HG03575 (cell line): Measurements from ENCODE around the gene C1QTNF12.

Source experiments
- ATAC-seq: cut with Tn5 transposase; IDR thresholded peaks from one replicate; pipeline ENCODE4 v1.9.1; 2021; ENCODE audit not compliant: unreplicated experiment, insufficient number of reproducible peaks, low FRiP score; ENCODE audit errors: extremely low read depth

C1QTNF12 gene

GRCh38 chr1:1219341-1219740 is 27.2 kb downstream of the C1QTNF12 start:
- ATAC-seq, result no peak

GRCh38 chr1:1218524-1219200 is 27.9 kb downstream of the C1QTNF12 start:
- ATAC-seq, result no peak

DNA sequence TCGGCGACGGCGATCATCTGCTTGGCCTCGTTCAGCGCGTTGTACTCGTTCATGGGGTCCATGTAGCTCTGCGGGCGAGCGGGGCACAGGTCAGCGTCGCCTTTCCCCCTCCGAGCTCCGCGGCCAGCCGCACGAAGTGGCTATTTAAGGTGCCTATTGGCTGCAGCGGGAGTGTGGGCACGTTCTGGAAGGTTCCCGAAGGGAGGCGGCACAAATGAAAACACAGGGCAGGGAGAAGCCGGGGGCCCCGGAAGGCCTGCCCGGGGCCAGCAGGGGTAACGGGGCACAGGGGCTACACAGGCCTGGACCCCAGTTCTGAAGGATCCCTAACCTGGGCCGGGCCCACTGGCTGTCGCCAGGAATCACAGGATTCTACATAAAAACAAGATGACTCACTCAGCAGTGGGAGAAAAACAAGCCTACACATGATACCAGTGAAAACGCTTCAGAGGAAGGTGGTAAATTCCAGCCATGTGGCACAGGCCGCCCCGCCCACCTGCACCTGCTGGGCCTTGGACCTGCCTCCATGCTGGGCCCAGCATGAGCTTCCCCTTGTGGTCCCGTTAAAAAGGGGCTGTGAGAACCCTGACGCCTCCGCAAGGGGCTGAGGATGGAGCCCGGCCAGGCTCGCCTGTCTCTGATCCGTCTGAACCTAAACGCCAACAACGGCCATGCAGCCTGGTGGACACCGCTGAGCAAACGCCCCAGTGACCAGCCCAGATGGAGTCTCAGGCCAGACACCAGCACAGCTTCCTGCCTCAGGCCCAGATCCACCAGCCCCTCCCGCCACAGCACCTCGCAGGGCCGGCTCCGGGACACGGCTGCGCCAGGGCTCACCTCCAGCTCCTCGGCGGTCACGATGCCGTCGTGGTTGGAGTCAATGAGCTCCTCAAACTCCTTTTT is 28.6 kb downstream of the C1QTNF12 start:
- ATAC-seq, result no peak

DNA sequence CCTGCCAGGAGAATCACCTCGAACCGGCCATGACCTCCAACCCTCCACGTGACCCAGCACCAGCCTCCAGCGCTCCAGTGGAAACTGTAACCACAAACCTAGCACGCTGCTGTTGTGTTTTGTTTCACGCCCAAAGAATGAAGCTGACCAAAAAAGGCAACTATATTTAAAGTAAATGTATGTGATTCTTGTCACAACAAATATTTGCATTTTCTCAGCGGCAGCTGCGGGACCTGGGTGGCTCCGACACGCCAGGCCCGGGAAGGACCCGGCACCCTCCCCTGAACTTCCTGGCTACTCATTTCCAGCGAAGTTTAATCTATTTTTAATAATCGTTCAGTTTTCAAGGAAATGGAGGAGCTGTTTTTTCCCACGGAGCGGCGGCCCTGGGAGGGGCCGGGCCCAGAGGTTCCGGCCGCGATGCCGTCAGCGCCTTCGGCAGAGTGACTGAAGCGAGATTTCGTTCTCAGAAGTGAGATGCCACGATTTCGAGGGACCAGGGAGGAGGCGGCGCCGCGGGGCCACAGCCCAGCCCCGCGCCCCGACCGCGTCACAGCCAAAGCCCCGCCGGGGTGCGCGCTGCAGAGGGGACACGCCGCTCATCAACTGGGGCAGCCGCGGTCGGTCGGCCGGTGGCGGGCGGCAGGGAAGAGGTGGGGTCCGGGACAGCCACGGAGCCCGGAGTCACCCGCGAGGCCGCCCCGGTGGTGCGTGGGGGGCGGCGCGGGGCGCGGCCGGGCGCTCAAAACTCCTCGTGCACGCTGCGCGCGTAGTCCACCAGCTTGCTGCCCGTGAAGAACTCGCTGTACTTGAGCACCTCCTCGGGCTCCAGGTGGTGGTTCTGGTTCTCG is 29.5 kb downstream of the C1QTNF12 start:
- ATAC-seq, result no peak

DNA sequence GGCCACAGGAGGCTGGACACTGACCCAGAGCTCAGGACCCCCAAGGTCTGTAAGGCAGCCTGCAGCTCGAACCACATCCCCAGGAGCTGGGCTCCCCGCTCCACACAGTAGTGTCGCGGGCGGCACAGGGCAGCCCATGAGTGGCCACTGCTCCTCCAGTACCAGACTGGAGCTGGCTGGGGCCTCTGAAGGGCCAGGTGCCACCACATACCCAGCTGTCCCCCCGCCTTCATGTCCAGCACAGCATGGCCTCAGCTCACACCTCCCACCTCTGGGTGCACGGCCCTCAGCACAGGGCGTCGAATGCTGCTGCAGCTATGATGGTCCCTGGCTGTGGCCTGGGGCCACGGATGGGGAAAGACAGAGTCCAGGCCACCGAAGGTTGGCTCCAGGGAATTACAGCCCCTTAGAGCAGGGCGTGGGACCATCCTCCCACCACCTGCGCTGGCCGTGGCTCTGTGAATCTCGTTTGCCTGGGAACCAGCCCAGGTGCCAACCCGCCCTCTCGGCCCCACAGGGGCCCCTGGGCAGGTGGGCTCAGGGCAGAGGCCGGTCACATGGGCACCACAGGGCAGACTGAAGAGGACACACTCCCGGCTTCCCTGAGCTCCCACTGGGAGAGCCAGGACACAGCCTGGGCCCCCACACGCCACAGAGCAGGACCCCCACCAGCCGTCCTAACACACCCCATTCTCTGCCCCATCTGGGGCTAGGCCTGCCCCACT is 30.5 kb downstream of the C1QTNF12 start:
- no peak for ATAC-seq

DNA sequence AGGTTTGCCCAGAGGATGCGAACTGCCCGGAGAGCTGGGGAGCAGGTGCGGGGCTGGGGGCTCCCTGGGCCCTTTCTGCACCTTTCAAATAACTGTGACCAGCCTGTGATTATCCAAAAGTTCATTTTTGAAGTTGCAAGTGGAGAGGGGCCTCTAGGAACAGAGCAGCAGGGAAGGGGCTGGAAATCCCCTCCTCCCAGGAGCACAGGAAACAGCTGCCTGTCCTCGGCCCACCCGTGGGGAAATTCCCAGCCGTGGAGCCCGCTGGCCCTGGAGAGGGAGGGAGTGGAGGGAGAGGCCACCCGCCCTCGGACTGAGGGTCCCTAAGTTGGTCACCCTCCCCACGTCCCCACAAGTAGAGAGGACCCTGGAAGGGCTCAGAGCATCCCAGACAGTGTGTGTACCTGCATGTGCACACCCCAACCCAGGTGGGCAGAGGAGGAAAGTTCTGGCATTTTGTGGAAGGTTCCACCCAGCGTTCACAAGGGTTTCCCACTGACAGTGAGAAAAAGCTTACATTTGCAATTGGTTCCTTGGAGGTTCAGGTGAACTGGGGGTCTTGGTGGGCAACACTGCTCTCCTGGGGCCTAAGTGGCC is 31.3 kb downstream of the C1QTNF12 start:
- ATAC-seq, result no peak

- no peak for ATAC-seq
Observed at GRCh38 chr1:1213345-1214265, 32.9 kb downstream of the C1QTNF12 start, which contains the start of gene TNFRSF4. Gene TNFRSF4 (minus strand): TSS chr1:1214153. CDS start chr1:1214127, 26 bp downstream.

GRCh38 chr1:1212780-1213344 is 33.7 kb downstream of the C1QTNF12 start:
- no peak for ATAC-seq

DNA sequence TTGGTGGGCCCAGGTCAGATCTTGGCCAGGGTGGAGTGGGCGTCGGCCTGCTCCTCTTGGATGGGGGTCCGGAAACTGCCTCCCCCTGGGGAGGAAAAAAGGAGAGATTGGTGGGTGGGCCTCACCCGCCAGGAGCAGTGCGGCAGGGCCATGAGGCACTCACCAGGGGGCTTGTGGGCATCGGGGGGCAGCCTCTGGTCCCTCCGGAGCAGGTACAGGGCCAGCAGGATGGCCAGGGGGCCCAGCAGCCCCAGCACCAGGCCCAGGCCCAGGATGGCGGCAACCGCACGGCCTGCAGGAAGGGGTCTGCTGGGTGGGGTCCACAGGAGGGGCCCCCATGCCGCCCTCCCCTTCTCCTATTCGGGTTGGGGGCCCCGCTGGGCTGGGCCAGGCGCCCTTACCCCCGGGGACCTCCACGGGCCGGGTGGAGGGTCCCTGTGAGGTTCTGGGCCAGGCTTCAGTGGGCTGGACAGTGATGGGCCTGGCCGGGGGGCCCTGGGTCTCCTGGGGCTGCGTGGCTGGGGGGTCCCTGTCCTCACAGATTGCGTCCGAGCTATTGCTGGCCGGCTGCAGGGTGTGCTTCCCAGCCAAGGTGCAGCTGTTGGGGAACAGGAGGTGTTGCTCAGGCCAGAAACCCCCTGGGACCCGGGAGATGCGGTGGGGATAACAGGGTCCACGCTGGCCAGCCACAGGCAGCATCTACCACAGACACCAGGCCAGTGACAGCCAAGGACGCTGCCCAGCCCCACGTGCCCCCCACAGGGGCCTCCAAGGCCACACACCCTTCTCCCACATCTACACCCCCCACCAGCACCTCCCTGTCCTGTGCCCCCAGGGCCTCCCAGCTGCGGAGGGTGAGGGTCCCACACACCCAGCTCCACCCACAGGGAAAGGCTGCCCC is 34.7 kb downstream of the C1QTNF12 start:
- no peak for ATAC-seq

DNA sequence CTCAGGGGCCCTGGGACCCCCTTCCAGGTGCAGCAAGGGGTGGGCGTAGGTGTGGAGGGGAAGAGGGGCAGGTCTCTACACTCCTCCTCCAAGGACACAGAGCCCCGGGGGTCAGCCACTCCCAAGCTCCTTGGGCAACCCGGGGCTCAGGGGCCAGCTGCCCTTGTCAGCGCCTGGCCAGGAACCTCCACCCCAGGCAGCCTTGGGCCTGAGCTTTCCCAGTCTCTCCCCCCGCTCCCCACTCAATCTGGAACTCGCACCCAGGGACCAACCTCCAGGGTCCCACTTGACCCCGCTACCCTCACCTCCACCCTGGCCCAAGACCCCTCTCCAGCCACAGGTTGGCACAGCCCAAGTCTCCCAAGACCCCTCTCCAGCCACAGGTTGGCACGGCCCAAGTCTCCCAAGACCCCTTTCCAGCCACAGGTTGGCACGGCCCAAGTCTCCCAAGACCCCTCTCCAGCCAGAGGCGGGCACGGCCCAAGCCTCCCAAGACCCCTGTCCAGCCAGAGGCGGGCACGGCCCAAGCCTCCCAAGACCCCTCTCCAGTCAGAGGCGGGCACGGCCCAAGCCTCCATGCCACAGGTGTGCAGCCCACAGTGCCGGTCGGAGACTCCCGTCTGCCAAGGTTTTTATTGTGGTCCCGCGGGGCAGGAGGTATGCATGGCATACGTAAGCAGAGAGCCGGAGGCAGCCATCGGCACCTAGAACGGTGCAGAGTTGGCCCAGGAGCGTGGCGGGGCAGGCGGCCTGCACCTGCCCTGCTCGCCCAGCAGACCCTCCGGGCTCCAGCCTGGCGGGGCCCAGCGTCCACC is 35.6 kb downstream of the C1QTNF12 start:
- no peak for ATAC-seq

DNA sequence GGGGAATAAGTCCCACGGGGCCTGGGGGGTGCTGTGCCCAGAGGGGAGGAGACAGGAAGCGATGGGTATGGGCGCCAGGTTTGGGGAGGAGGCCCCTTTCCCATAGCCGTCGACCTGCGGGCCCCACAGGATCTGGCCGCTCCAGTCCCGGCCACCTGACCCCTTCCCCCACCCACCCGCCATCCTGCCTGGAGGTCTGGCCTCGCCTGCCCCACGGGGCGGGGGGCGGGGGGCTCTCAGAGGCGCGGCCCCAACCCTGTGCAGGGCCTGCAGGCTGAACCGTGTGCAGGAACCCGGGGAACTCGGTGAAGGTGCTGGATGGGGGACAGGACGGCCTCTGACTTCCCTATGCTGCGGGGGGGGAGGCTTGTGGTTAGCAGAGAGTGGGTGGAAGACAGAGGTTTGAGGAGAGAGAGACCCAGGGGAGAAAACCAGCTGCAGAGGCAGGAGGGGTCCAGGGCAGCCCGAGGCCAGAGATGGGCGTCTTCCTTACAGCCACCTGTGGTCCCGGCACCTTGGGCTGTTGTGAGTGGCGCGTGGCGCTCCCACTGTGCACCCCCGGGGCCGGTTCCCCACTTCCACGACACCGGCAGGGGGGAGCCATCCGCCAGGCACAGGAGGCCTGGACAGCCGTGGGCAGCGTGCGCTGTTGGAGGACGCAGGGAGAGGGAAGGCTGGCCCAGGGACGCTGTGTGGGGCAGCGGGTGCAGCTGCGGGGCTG is 37.6 kb downstream of the C1QTNF12 start:
- ATAC-seq, result no peak

- ATAC-seq, result no peak
Observed at GRCh38 chr1:1207571-1207892, 39.0 kb downstream of the C1QTNF12 start.

DNA sequence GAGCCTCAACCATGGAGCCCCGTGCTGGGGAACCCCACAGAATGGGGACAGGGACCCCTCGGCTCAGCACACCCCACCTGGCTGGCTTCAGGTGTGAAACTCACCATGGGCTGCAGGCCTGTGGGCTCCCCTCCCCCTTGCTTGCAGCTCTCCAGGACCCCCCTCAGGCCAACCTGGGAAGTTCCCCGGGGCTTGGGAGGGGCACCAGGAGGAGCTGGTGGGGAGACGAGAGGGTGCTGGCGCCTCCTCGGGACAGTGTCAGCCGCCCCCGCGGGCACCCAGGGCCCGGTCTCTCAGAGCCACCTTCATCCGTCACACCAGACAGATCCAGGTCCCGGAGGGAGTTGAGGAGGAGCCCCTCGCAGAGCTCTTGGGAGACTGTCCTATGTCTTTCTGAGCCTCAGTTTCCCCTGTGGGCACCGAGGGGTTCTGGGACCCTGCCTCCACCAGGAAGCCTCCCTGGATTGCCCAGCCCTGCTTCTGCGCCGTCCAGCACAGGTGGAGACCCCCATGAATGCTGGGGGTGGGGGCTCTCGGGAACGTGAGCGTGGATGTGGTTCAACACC is 39.5 kb downstream of the C1QTNF12 start:
- no peak for ATAC-seq

DNA sequence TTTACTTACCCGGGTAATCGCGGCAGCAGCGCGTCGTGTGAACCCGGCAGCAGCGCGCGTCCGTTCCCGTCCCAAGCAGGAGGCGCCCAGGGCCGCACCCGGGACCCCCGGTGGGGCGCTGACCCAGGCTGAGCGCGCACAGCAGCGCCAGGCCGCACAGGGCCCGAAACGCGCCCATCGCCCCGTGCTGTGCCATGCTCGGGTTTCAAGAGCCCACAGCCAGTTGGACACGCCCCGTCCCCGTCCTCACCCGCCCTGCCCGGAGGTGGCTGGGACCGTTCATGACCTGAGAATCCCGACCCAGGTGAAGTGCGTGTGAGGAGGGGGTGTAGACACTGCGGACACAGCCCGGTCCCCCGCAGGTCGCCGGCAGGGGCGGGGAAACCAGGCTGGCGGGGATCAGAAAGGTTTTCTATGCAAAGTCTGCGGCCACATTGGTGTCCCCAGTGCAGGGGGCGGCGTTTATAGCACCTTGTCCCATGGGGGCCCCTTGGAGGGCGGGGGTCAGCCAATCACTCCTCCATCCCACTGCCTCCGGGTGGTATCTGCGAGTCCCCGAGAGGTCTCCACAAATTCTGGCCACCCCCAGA is 40.1 kb downstream of the C1QTNF12 start, which contains the start of gene TNFRSF18:
Gene TNFRSF18 (minus strand): TSS at position 217 of the 590 bp plus-strand sequence. CDS start 21 bp downstream, at position 196.
- no peak for ATAC-seq
